Caco-2 (cell line): ENCODE data around the gene TAF11L11. TPM values are rescaled to one million over a fixed set of nuclear protein-coding genes. Genes with fewer than 3 reads are reported as not detected.
"Not testable (repeated sequence)": the region's sequence is repeated elsewhere in the genome, so short reads cannot be mapped to it uniquely, and the experiment has no call there.

Source experiments
- Bru-seq: library from RNA; stranded (reverse); fragments of 400-500 nt; gene quantifications from one replicate; lab custom pipeline; 2021; lab: Mats Ljungman, UMichigan
- BruChase-seq, 2 experiments: library from RNA; stranded (reverse); fragments of 400-500 nt; gene quantifications; one replicate each; lab custom pipeline; 2021; lab: Mats Ljungman, UMichigan
- BruUV-seq: library from RNA; stranded (reverse); fragments of 400-500 nt; replicated peaks from 2 replicates; lab custom pipeline; 2021; lab: Mats Ljungman, UMichigan
- CTCF ChIA-PET: fragments of 300-600 bp; sonication (Branson Sonifier 250); formaldehyde crosslinking; loops from one replicate; lab custom pipeline; 2022; ENCODE audit warnings: antibody characterized with exemption; lab: Charles Lee
- POLR2A ChIA-PET: fragments of 300-600 bp; sonication (Branson Sonifier 250); formaldehyde crosslinking; loops from one replicate; lab custom pipeline; 2022; ENCODE audit warnings: antibody characterized with exemption; lab: Charles Lee
- DNase-seq, 2 experiments: peaks; one replicate each; pipeline versions ENCODE4 v3.0.0 to v3.0.0-alpha.2; 2020 to 2022
- H3K27me3 ChIP-seq: replicated peaks from 2 replicates; pipeline ENCODE4 v1.6.0; 2011; ENCODE audit warnings: low read length; ENCODE audit not compliant: control insufficient read depth, insufficient read depth
- H3K36me3 ChIP-seq: 2 replicates; pipeline ENCODE4 v1.5.1; 2011; ENCODE audit warnings: low read length; ENCODE audit not compliant: control insufficient read depth, insufficient read depth
- H3K4me1 ChIP-seq: fragments of 250-450 bp; sonication (Bioruptor Pico); 2 replicates; pipeline ENCODE4 v1.5.1; 2020; ENCODE audit warnings: mild to moderate bottlenecking
- H3K4me3 ChIP-seq: 2 replicates; pipeline ENCODE4 v1.5.1; 2011; ENCODE audit warnings: low read depth, mild to moderate bottlenecking, control low read depth, low read length
- H3K9me3 ChIP-seq: fragments of 250-450 bp; sonication (Bioruptor Pico); 2 replicates; pipeline ENCODE4 v1.5.1; 2020; ENCODE audit warnings: mild to moderate bottlenecking, moderate library complexity
- H3K27ac Mint-ChIP-seq: one replicate; pipeline ENCODE4 v1.8.0; 2022; ENCODE audit warnings: mixed read lengths; ENCODE audit not compliant: unreplicated experiment
- H3K27me3 Mint-ChIP-seq: one replicate; pipeline ENCODE4 v1.8.0; 2022; ENCODE audit warnings: mixed read lengths; ENCODE audit not compliant: insufficient read depth, unreplicated experiment
- H3K36me3 Mint-ChIP-seq: one replicate; pipeline ENCODE4 v1.8.0; 2022; ENCODE audit warnings: mild to moderate bottlenecking, mixed read lengths; ENCODE audit not compliant: insufficient read depth, unreplicated experiment
- H3K4me1 Mint-ChIP-seq: one replicate; pipeline ENCODE4 v1.8.0; 2022; ENCODE audit warnings: low read depth, mixed read lengths; ENCODE audit not compliant: unreplicated experiment
- H3K4me3 Mint-ChIP-seq: one replicate; pipeline ENCODE4 v1.8.0; 2022; ENCODE audit warnings: mild to moderate bottlenecking, moderate library complexity, mixed read lengths; ENCODE audit not compliant: unreplicated experiment
- H3K9me3 Mint-ChIP-seq: one replicate; pipeline ENCODE4 v1.8.0; 2022; ENCODE audit warnings: mixed read lengths; ENCODE audit not compliant: unreplicated experiment
- intact Hi-C: fragments of 100-400 bp; cut with micrococcal nuclease; formaldehyde crosslinking; loops from one replicate; pipeline ENCODE4 v1.10.0; 2022; ENCODE audit not compliant: unreplicated experiment
- long read RNA-seq: library from polyadenylated mRNA; stranded (forward); transcript quantifications from one replicate; pipeline ENCODE4 v2.0.0, GENCODE V29; 2022
- total RNA-seq: library from RNA; stranded (reverse); gene quantifications from 2 replicates; pipeline ENCODE4 v1.2.3, GENCODE V29; 2022

TAF11L11 gene
- total RNA-seq, result not detected in 2 replicates
- not detected for Bru-seq, nascent RNA
- BruChase-seq, experiment 1, labeled RNA remaining after a 2-hour chase, result not detected
- BruChase-seq, experiment 2, labeled RNA remaining after a 6-hour chase, result not detected
- long read RNA-seq, result 0 reads

DNA sequence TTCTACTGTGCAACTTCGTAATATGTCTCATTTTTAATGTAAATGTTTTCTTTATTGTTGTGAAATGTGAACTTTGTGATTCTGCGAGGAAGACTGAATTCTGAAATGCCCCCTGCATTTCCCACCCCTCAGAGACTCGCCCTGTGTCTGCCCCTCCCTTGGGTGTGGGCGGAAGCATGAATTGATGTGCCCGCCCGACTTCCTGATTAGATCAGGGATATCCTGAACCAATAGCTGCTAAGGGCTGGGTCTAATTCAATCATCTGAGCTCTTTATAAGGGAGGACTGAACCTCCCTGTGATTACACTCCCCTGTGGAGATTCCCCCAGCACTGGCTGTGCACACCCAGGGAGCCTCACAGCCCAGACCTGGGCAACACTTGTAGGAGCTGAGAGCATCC is at the start of gene TAF11L11:
Gene TAF11L11, plus strand, starts transcription at position 304 of the 400 bp plus-strand sequence.
- H3K4me1 Mint-ChIP-seq, H3K4me3 ChIP-seq, H3K4me3 Mint-ChIP-seq: not testable (repeated sequence)

DNA sequence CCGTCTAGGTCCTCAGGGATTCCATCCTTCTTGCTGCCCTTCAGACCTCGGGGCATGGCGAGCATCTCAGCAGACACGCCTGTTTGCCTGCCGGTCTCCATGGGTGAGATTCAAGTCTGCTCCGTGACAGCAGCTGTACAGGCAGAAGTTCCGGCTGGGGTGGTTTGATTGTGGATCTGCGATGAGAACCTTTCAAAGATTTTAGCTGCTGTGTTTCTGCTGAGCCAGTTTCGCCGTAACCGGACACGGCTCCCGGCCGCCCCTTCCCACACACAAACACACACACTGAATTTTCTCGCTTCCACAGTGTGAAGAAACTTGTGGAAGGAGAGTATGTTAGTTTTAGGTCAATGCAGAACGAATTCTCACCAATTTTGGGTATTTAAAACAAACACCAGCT is 18.3 kb upstream of the TAF11L11 start, which contains the start of gene TAF11L7:
Gene TAF11L7, minus strand, starts transcription at position 101 of the 400 bp plus-strand sequence.
- H3K9me3 ChIP-seq, H3K4me1 ChIP-seq, BruUV-seq, POLR2A ChIA-PET, H3K4me3 ChIP-seq, H3K27ac Mint-ChIP-seq, intact Hi-C loops, H3K36me3 Mint-ChIP-seq, H3K27me3 ChIP-seq, H3K9me3 Mint-ChIP-seq, H3K4me1 Mint-ChIP-seq, H3K4me3 Mint-ChIP-seq, H3K27me3 Mint-ChIP-seq, CTCF ChIA-PET, H3K36me3 ChIP-seq, DNase-seq: not testable (repeated sequence)

More for the DNA sequence above, at the start of gene TAF11L11:
- H3K36me3 ChIP-seq, CTCF ChIA-PET, H3K4me1 ChIP-seq, DNase-seq, intact Hi-C loops, H3K9me3 Mint-ChIP-seq, BruUV-seq, H3K9me3 ChIP-seq, H3K36me3 Mint-ChIP-seq, H3K27me3 Mint-ChIP-seq, POLR2A ChIA-PET, H3K27me3 ChIP-seq, H3K27ac Mint-ChIP-seq: not testable (repeated sequence)

DNA sequence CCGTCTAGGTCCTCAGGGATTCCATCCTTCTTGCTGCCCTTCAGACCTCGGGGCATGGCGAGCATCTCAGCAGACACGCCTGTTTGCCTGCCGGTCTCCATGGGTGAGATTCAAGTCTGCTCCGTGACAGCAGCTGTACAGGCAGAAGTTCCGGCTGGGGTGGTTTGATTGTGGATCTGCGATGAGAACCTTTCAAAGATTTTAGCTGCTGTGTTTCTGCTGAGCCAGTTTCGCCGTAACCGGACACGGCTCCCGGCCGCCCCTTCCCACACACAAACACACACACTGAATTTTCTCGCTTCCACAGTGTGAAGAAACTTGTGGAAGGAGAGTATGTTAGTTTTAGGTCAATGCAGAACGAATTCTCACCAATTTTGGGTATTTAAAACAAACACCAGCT is 13.1 kb upstream of the TAF11L11 start, which contains the start of gene TAF11L8:
Gene TAF11L8, minus strand, starts transcription at position 101 of the 400 bp plus-strand sequence.
- H3K27ac Mint-ChIP-seq, H3K27me3 ChIP-seq, H3K27me3 Mint-ChIP-seq, H3K9me3 ChIP-seq, DNase-seq, CTCF ChIA-PET, H3K4me1 ChIP-seq, BruUV-seq, H3K4me1 Mint-ChIP-seq, POLR2A ChIA-PET, H3K4me3 Mint-ChIP-seq, H3K9me3 Mint-ChIP-seq, H3K36me3 Mint-ChIP-seq, intact Hi-C loops, H3K36me3 ChIP-seq, H3K4me3 ChIP-seq: not testable (repeated sequence)

DNA sequence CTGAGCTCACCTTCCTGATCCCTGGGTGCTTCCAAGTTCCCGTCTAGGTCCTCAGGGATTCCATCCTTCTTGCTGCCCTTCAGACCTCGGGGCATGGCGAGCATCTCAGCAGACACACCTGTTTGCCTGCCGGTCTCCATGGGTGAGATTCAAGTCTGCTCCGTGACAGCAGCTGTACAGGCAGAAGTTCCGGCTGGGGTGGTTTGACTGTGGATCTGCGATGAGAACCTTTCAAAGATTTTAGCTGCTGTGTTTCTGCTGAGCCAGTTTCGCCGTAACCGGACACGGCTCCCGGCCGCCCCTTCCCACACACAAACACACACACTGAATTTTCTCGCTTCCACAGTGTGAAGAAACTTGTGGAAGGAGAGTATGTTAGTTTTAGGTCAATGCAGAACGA is 9.7 kb upstream of the TAF11L11 start, which contains the start of gene TAF11L9:
Gene TAF11L9, minus strand, starts transcription at position 140 of the 400 bp plus-strand sequence.
- H3K4me1 ChIP-seq, H3K27me3 Mint-ChIP-seq, POLR2A ChIA-PET, intact Hi-C loops, H3K36me3 Mint-ChIP-seq, DNase-seq, H3K4me3 Mint-ChIP-seq, CTCF ChIA-PET, H3K4me1 Mint-ChIP-seq, H3K36me3 ChIP-seq, H3K27me3 ChIP-seq, H3K4me3 ChIP-seq, H3K9me3 ChIP-seq, H3K9me3 Mint-ChIP-seq, H3K27ac Mint-ChIP-seq, BruUV-seq: not testable (repeated sequence)

DNA sequence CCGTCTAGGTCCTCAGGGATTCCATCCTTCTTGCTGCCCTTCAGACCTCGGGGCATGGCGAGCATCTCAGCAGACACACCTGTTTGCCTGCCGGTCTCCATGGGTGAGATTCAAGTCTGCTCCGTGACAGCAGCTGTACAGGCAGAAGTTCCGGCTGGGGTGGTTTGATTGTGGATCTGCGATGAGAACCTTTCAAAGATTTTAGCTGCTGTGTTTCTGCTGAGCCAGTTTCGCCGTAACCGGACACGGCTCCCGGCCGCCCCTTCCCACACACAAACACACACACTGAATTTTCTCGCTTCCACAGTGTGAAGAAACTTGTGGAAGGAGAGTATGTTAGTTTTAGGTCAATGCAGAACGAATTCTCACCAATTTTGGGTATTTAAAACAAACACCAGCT is 6.3 kb upstream of the TAF11L11 start, which contains the start of gene TAF11L10:
Gene TAF11L10, minus strand, starts transcription at position 101 of the 400 bp plus-strand sequence.
- intact Hi-C loops, H3K27me3 ChIP-seq, DNase-seq, H3K36me3 Mint-ChIP-seq, H3K4me1 ChIP-seq, H3K36me3 ChIP-seq, H3K9me3 Mint-ChIP-seq, H3K4me1 Mint-ChIP-seq, H3K9me3 ChIP-seq, H3K4me3 Mint-ChIP-seq, CTCF ChIA-PET, POLR2A ChIA-PET, H3K27ac Mint-ChIP-seq, H3K27me3 Mint-ChIP-seq, H3K4me3 ChIP-seq, BruUV-seq: not testable (repeated sequence)
